HCT116 (cell line): ENCODE measurements around the gene NFKB2. TPM values are rescaled to one million over a fixed set of nuclear protein-coding genes. Genes with fewer than 3 reads are reported as not detected.

ENCODE experiments used
- ATAC-seq: fragments of 200-7000 bp; cut with Tn5 transposase; 2 replicates; pipeline ENCODE4 v1.9.1; 2020; ENCODE audit warnings: mild to moderate bottlenecking, moderate library complexity
- BruUV-seq: library from RNA; stranded (reverse); fragments of 400-500 nt; replicated peaks from 2 replicates; lab custom pipeline; 2021; lab: Mats Ljungman, UMichigan
- CTCF ChIA-PET: fragments of 300-600 bp; sonication (Branson Sonifier 250); formaldehyde crosslinking; loops from one replicate; lab custom pipeline; 2021; ENCODE audit warnings: antibody characterized with exemption; lab: Charles Lee
- POLR2A ChIA-PET: fragments of 300-600, 350-600 bp; sonication (Branson Sonifier 250); formaldehyde crosslinking; loops from one replicate; lab custom pipeline; 2021; ENCODE audit warnings: antibody characterized with exemption; lab: Charles Lee
- RAD21 ChIA-PET, 2 experiments: fragments of 300-600 bp; sonication (Branson Sonifier 250); formaldehyde crosslinking; loops; one replicate each; lab custom pipeline; 2023; ENCODE audit warnings: low total read pairs in 2 of 2; ENCODE audit not compliant: uncharacterized antibody in 2 of 2, unreplicated experiment in 2 of 2, low non-redundant PET in 1 of 2; lab: Charles Lee
- DNase-seq: peaks from one replicate; pipeline ENCODE4 v3.0.0-alpha.2; 2010; ENCODE audit warnings: low read depth, low spot score
- H2AFZ ChIP-seq: fragments of 200-600 bp; shearing (Covaris generic), sonication (generic); 2 replicates; pipeline ENCODE4 v1.6.1; 2017; ENCODE audit warnings: low read depth, mixed run types, mixed read lengths, antibody characterized with exemption, low read length; ENCODE audit not compliant: poor library complexity, severe bottlenecking
- H3K27ac ChIP-seq: 2 replicates; pipeline ENCODE4 v1.5.1; 2012; ENCODE audit warnings: low read depth, low read length
- H3K27me3 ChIP-seq: fragments of 200-600 bp; sonication (generic); 2 replicates; pipeline ENCODE4 v1.6.1; 2016; ENCODE audit warnings: mixed run types, low read length, mixed read lengths; ENCODE audit not compliant: insufficient read depth
- H3K36me3 ChIP-seq, 2 experiments: fragments of 200-500 bp in 1 of 2; fragments of 200-600 bp in 1 of 2; sonication (Bioruptor generic) in 1 of 2; sonication (generic) in 1 of 2; 2 replicates each; pipeline versions ENCODE4 v1.5.1 to v1.6.1; 2014 to 2016; ENCODE audit warnings: low read length in 2 of 2, inconsistent platforms in 1 of 2, mixed read lengths in 1 of 2, mixed run types in 1 of 2; ENCODE audit not compliant: insufficient read depth in 2 of 2, control insufficient read depth in 1 of 2
- H3K4me1 ChIP-seq, 2 experiments: fragments of 200-600 bp in 1 of 2; sonication (generic) in 1 of 2; 2 replicates each; pipeline versions ENCODE4 v1.5.1 to v1.6.1; 2012 to 2017; ENCODE audit warnings: low read length in 2 of 2, inconsistent platforms in 1 of 2, mild to moderate bottlenecking in 1 of 2, mixed read lengths in 1 of 2, mixed run types in 1 of 2, moderate library complexity in 1 of 2; ENCODE audit not compliant: insufficient read depth in 2 of 2, control insufficient read depth in 1 of 2
- H3K4me2 ChIP-seq: fragments of 200-600 bp; sonication (generic); 2 replicates; pipeline ENCODE4 v1.6.1; 2017; ENCODE audit warnings: mixed run types, low read length, mixed read lengths
- H3K4me3 ChIP-seq, 2 experiments: fragments of 200-600 bp in 1 of 2; sonication (generic) in 1 of 2; replicated peaks in 1 of 2; 2 replicates each; pipeline ENCODE4 v1.5.1; 2011 to 2016; ENCODE audit warnings: low read length in 2 of 2, control low read depth in 1 of 2, low read depth in 1 of 2, mild to moderate bottlenecking in 1 of 2, mixed read lengths in 1 of 2, mixed run types in 1 of 2
- H3K79me2 ChIP-seq: fragments of 200-600 bp; sonication (generic); 2 replicates; pipeline ENCODE4 v1.6.1; 2017; ENCODE audit warnings: mild to moderate bottlenecking, mixed run types, low read length, moderate library complexity, mixed read lengths; ENCODE audit not compliant: insufficient read depth
- H3K9ac ChIP-seq: fragments of 200-600 bp; sonication (generic); 2 replicates; pipeline ENCODE4 v1.6.1; 2016; ENCODE audit warnings: low read length, mixed read lengths
- H3K9me2 ChIP-seq: fragments of 200-600 bp; sonication (generic), shearing (Covaris generic); 2 replicates; pipeline ENCODE4 v1.6.1; 2017; ENCODE audit warnings: mixed run types, mild to moderate bottlenecking, moderate library complexity; ENCODE audit not compliant: insufficient read depth
- H3K9me3 ChIP-seq, 2 experiments: fragments of 200-500 bp in 1 of 2; fragments of 200-600 bp in 1 of 2; sonication (Bioruptor generic) in 1 of 2; sonication (generic) in 1 of 2; 2 replicates each; pipeline ENCODE4 v1.6.1; 2014 to 2017; ENCODE audit warnings: low read length in 2 of 2, mixed read lengths in 2 of 2, inconsistent platforms in 1 of 2, low read depth in 1 of 2, mild to moderate bottlenecking in 1 of 2, mixed run types in 1 of 2, moderate library complexity in 1 of 2; ENCODE audit not compliant: control insufficient read depth in 1 of 2, insufficient read depth in 1 of 2
- H4K20me1 ChIP-seq: fragments of 200-600 bp; sonication (generic), shearing (Covaris generic); 2 replicates; pipeline ENCODE4 v1.6.1; 2017; ENCODE audit warnings: mixed run types, mild to moderate bottlenecking, moderate library complexity; ENCODE audit not compliant: insufficient read depth
- ATF3 ChIP-seq: IDR thresholded peaks from 2 replicates; pipeline ENCODE4 v1.6.1; 2012
- CBX3 ChIP-seq: IDR thresholded peaks from 2 replicates; pipeline ENCODE4 v1.6.1; 2012; ENCODE audit warnings: low read depth
- CEBPB ChIP-seq: IDR thresholded peaks from 2 replicates; pipeline ENCODE4 v1.6.1; 2012; ENCODE audit warnings: low read depth
- CTCF ChIP-seq, 3 experiments: fragments of 200-600 bp in 1 of 3; sonication (generic) in 1 of 3; IDR thresholded peaks in 2 of 3; conservative IDR thresholded peaks in 1 of 3; 2 replicates each; pipeline ENCODE4 v1.5.1; 2012 to 2017; ENCODE audit warnings: low read depth in 2 of 3, low read length in 2 of 3, antibody characterized with exemption in 1 of 3, borderline replicate concordance in 1 of 3, control low read depth in 1 of 3, mild to moderate bottlenecking in 1 of 3, mixed read lengths in 1 of 3, mixed run types in 1 of 3, moderate library complexity in 1 of 3; ENCODE audit not compliant: insufficient read depth in 1 of 3
- EGR1 ChIP-seq: IDR thresholded peaks from 2 replicates; pipeline ENCODE4 v1.6.1; 2012; ENCODE audit warnings: low read depth
- ELF1 ChIP-seq: IDR thresholded peaks from 2 replicates; pipeline ENCODE4 v1.6.1; 2012; ENCODE audit warnings: low read depth, borderline replicate concordance
- EZH2 ChIP-seq: fragments of 200-600 bp; sonication (generic); IDR thresholded peaks from 2 replicates; pipeline ENCODE4 v1.6.1; 2017; ENCODE audit warnings: antibody characterized with exemption, mixed run types
- JUND ChIP-seq: IDR thresholded peaks from 2 replicates; pipeline ENCODE4 v1.6.1; 2012
- POLR2AphosphoS5 ChIP-seq: IDR thresholded peaks from 2 replicates; pipeline ENCODE4 v1.6.1; 2011; ENCODE audit warnings: mild to moderate bottlenecking, low read depth, low read length, moderate library complexity
- YY1 ChIP-seq: IDR thresholded peaks from 2 replicates; pipeline ENCODE4 v1.6.1; 2011; ENCODE audit warnings: low read length, low read depth, moderate library complexity, mild to moderate bottlenecking; ENCODE audit not compliant: insufficient replicate concordance; ENCODE audit errors: extremely low read depth
- ZNF274 ChIP-seq: fragments of 200-500 bp; sonication (Bioruptor generic); IDR thresholded peaks from 2 replicates; pipeline ENCODE4 v1.6.1; 2014; ENCODE audit warnings: mild to moderate bottlenecking, low read depth, low read length, inconsistent platforms
- intact Hi-C: fragments of 100-400 bp; cut with micrococcal nuclease; formaldehyde crosslinking; loops from 2 replicates; pipeline ENCODE4 v1.10.0; 2022
- total RNA-seq: library from RNA; stranded (reverse); gene quantifications from one replicate; pipeline ENCODE4 v1.2.1, GENCODE V29; 2021; ENCODE audit not compliant: unreplicated experiment
- TF ChIP-seq, protein P1 (sequence below): IDR thresholded peaks from 2 replicates; pipeline ENCODE4 v1.6.1; 2012; ENCODE audit warnings: low read depth
- TF ChIP-seq, protein P2 (sequence below): IDR thresholded peaks from 2 replicates; pipeline ENCODE4 v1.6.1; 2011; ENCODE audit warnings: mild to moderate bottlenecking, low read length, moderate library complexity; ENCODE audit not compliant: insufficient replicate concordance; ENCODE audit errors: extremely low read depth

NFKB2 gene
- total RNA-seq, 1 experiment from 2014 or later: 115 TPM

GRCh38 chr10:102444851-102445250 is 49.3 kb downstream of the NFKB2 start (continued):
- TF ChIP-seq, protein P1, sequence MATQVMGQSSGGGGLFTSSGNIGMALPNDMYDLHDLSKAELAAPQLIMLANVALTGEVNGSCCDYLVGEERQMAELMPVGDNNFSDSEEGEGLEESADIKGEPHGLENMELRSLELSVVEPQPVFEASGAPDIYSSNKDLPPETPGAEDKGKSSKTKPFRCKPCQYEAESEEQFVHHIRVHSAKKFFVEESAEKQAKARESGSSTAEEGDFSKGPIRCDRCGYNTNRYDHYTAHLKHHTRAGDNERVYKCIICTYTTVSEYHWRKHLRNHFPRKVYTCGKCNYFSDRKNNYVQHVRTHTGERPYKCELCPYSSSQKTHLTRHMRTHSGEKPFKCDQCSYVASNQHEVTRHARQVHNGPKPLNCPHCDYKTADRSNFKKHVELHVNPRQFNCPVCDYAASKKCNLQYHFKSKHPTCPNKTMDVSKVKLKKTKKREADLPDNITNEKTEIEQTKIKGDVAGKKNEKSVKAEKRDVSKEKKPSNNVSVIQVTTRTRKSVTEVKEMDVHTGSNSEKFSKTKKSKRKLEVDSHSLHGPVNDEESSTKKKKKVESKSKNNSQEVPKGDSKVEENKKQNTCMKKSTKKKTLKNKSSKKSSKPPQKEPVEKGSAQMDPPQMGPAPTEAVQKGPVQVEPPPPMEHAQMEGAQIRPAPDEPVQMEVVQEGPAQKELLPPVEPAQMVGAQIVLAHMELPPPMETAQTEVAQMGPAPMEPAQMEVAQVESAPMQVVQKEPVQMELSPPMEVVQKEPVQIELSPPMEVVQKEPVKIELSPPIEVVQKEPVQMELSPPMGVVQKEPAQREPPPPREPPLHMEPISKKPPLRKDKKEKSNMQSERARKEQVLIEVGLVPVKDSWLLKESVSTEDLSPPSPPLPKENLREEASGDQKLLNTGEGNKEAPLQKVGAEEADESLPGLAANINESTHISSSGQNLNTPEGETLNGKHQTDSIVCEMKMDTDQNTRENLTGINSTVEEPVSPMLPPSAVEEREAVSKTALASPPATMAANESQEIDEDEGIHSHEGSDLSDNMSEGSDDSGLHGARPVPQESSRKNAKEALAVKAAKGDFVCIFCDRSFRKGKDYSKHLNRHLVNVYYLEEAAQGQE: no peak
- no peak for TF ChIP-seq EGR1
- TF ChIP-seq, protein P2, sequence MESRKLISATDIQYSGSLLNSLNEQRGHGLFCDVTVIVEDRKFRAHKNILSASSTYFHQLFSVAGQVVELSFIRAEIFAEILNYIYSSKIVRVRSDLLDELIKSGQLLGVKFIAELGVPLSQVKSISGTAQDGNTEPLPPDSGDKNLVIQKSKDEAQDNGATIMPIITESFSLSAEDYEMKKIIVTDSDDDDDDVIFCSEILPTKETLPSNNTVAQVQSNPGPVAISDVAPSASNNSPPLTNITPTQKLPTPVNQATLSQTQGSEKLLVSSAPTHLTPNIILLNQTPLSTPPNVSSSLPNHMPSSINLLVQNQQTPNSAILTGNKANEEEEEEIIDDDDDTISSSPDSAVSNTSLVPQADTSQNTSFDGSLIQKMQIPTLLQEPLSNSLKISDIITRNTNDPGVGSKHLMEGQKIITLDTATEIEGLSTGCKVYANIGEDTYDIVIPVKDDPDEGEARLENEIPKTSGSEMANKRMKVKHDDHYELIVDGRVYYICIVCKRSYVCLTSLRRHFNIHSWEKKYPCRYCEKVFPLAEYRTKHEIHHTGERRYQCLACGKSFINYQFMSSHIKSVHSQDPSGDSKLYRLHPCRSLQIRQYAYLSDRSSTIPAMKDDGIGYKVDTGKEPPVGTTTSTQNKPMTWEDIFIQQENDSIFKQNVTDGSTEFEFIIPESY: no peak
- TF ChIP-seq CEBPB: no peak
- no peak for TF ChIP-seq JUND
- TF ChIP-seq, all 23 proteins: peak for 0

DNA sequence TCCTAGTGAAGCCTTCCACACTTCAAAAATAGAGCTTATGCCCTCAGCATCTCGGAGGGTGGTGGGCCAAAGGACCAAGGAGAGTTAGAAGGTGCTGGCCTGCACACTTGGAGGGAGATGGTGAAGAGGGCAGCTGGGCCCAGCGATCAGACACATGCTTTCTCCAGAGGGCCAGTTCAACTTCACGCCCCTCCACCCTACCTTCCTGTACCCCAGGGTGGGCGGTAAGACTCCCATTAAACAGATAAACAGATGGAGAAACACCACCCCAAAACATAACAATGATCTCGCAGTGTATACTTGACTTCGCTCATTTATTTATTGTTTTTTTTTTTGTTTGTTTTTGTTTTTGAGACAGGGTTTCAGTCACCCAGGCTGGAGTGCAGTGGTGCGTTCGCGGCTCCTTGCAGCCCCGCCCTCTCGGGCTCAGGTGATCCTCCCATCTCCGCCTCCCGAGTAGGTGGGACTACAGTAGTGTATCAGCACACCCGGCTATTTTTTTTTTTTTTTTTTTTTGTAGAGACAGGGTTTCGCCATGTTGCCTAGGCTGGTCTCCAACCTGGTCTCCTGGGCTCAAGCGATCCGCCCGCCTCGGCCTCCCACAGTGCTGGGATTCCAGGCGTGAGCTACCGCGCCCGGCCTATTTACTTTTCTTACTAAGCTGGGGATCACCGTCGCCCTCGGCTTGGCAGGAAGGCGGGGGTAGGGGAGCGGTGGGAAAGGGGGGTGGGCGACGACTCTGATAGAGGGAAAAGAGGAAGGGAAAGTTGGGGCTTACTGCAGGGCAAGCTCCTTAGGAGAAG is 54.0 kb downstream of the NFKB2 start:
- no peaks in the 10 kb centered on the region for H3K27me3 ChIP-seq
- peak overlapping the region; percentile 98 for H3K27ac ChIP-seq
- H3K79me2 ChIP-seq: peaks cover 35% of the 10 kb centered on the region
- H3K4me3 ChIP-seq: peak overlapping the region; percentile 72 to 100
- ChIA-PET POLR2A (interaction anchor here (1.1 to 6.1 kb wide), 4 partner anchors 9 to 28 kb away, joined by 8 to 39 read pairs (median 29); partner anchors contain the start of genes CUEDC2 and FBXL15), RAD21 (no interaction called here), CTCF (interaction anchor here (0.6 to 2.7 kb wide), 7 partner anchors 9 to 280 kb away, joined by 3 to 16 read pairs (median 3); no protein-coding TSS in a partner anchor)
- no peak overlapping the region for H2AFZ ChIP-seq
- H4K20me1 ChIP-seq: no peaks in the 10 kb centered on the region
- no peaks in the 10 kb centered on the region for H3K9me3 ChIP-seq
- ATAC-seq (peak; percentile 71), DNase-seq (peak; percentile 84)
- no peaks in the 10 kb centered on the region for H3K9me2 ChIP-seq
- H3K4me1 ChIP-seq: peaks cover 28 to 38% of the 10 kb centered on the region in 2 experiments
- intact Hi-C loops: loop anchor here (1.0 to 2.0 kb wide), 3 partner anchors 17 to 55 kb away; partner anchors contain the start of genes CUEDC2 and NFKB2
- BruUV-seq: no TSS peak
- 0 out of 4 replicates have a peak, but pooled peaks cover 0 to 10% of the 10 kb centered on the region in 2 experiments for H3K36me3 ChIP-seq
- H3K9ac ChIP-seq: peak overlapping the region; percentile 97
- peak overlapping the region; percentile 98 for H3K4me2 ChIP-seq
- TF ChIP-seq CBX3 (no peak), POLR2AphosphoS5 (peak; percentile 83), CTCF (IDR thresholded peaks at IDR 0.05 in 2 of 3, conservative IDR thresholded peaks at IDR 0.05 in 1 of 3; ENCODE audit: borderline replicate concordance in 1 of 3, insufficient read depth in 1 of 3, low read depth in 2 of 3, low read length in 2 of 3) (no peak), ELF1 (no peak), ATF3 (no peak), ZNF274 (no peak), EZH2 (no peak), YY1 (peak; percentile 79)
